A549 (cell line): ENCODE measurements around the gene PRKD1.

Experiments
- CTCF ChIP-seq: fragments of >200 bp; sonication (Bioruptor Twin); formaldehyde crosslinking; IDR thresholded peaks from 3 replicates; pipeline ENCODE4 v1.5.1; 2016
- EP300 ChIP-seq, 2 experiments: fragments of >200 bp; sonication (Bioruptor Twin); formaldehyde crosslinking; IDR thresholded peaks; 2 replicates in 1 of 2; 3 replicates in 1 of 2; pipeline ENCODE4 v1.6.1; 2016 to 2017
- HDAC2 ChIP-seq: fragments of 200-600 bp; sonication (generic); IDR thresholded peaks from 2 replicates; pipeline ENCODE4 v1.6.1; 2016
- KDM1A ChIP-seq: fragments of 200-600 bp; sonication (generic); IDR thresholded peaks from 2 replicates; pipeline ENCODE4 v1.6.1; 2016; ENCODE audit warnings: low read depth, mild to moderate bottlenecking
- MAZ ChIP-seq: fragments of 150-350 bp; IDR thresholded peaks from 2 replicates; pipeline ENCODE4 v1.6.1; 2014; ENCODE audit warnings: antibody characterized with exemption, low read depth, low read length, borderline replicate concordance
- RAD21 ChIP-seq, 2 experiments: fragments of >200 bp in 1 of 2; sonication (Bioruptor Twin) in 1 of 2; formaldehyde crosslinking in 1 of 2; IDR thresholded peaks in 1 of 2; conservative IDR thresholded peaks in 1 of 2; 2 replicates in 1 of 2; 3 replicates in 1 of 2; pipeline ENCODE4 v1.6.1; 2012 to 2018; ENCODE audit warnings: inconsistent platforms in 1 of 2
- SREBF2 ChIP-seq: fragments of 450-650 bp; IDR thresholded peaks from 2 replicates; pipeline ENCODE4 v1.6.1; 2014; ENCODE audit warnings: mild to moderate bottlenecking, moderate library complexity
- TF ChIP-seq, protein P1 (sequence below): fragments of 450-650 bp; IDR thresholded peaks from 2 replicates; pipeline ENCODE4 v1.6.1; 2014; ENCODE audit warnings: antibody characterized with exemption
- TF ChIP-seq, protein P2 (sequence below): IDR thresholded peaks from 2 replicates; pipeline ENCODE4 v1.6.1; 2012

DNA sequence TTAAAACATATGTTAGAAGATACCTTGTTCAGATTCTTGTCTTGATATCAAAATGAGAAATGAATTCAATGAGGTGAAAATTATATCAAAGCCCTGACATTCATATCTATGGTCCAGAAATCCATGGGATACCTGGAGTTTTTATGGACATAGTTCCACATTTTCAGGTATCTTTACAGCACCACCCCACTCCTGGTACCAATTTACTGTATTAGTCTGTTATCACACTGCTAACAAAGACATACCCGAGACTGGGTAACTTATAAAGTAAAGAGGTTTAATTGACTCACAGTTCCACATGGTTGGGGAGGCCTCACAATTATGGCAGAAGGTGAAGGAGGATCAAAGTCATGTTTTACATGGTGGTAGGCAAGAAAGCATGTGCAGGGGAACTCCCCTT is 361.5 kb downstream of the PRKD1 start:
- TF ChIP-seq SREBF2 (no peak), CTCF (no peak), HDAC2 (no peak), KDM1A (no peak), MAZ (no peak), EP300 (IDR thresholded peaks at IDR 0.05) (no peak), RAD21 (conservative IDR thresholded peaks at IDR 0.05 in 1 of 2, IDR thresholded peaks at IDR 0.05 in 1 of 2) (no peak)
- TF ChIP-seq, protein P1, sequence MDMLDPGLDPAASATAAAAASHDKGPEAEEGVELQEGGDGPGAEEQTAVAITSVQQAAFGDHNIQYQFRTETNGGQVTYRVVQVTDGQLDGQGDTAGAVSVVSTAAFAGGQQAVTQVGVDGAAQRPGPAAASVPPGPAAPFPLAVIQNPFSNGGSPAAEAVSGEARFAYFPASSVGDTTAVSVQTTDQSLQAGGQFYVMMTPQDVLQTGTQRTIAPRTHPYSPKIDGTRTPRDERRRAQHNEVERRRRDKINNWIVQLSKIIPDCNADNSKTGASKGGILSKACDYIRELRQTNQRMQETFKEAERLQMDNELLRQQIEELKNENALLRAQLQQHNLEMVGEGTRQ = no peak
- TF ChIP-seq, protein P2, sequence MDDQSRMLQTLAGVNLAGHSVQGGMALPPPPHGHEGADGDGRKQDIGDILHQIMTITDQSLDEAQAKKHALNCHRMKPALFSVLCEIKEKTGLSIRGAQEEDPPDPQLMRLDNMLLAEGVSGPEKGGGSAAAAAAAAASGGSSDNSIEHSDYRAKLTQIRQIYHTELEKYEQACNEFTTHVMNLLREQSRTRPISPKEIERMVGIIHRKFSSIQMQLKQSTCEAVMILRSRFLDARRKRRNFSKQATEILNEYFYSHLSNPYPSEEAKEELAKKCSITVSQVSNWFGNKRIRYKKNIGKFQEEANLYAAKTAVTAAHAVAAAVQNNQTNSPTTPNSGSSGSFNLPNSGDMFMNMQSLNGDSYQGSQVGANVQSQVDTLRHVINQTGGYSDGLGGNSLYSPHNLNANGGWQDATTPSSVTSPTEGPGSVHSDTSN = no peak
